DMS53 treated with DMSO at 0.1 percent for 48 hours (cell line): ENCODE measurements around the gene SELE.
"Not testable (repeated sequence)": the region's sequence is repeated elsewhere in the genome, so short reads cannot be mapped to it uniquely, and the experiment has no call there.

ENCODE experiments used
- DNase-seq: peaks from one replicate; lab custom pipeline; 2025; ENCODE audit not compliant: unreplicated experiment; lab: John Stamatoyannopoulos, UW

Gene SELE

GRCh38 chr1:169683168-169683567 lies 50.7 kb downstream of the SELE start:
- not testable (repeated sequence) for DNase-seq

GRCh38 chr1:169682071-169682470 lies 51.8 kb downstream of the SELE start:
- no peak for DNase-seq

GRCh38 chr1:169681140-169681539 lies 52.7 kb downstream of the SELE start:
- DNase-seq: no peak

- DNase-seq: no peak
These were observed 53.4 kb downstream of the SELE start for GRCh38 chr1:169680377-169681019.

- no peak for DNase-seq
These were observed 54.2 kb downstream of the SELE start for GRCh38 chr1:169679692-169680091.

- DNase-seq: no peak
These were observed 57.9 kb downstream of the SELE start for GRCh38 chr1:169676001-169676400.
